ENCODE results near the gene SNTG2.

Gene SNTG2

DNA sequence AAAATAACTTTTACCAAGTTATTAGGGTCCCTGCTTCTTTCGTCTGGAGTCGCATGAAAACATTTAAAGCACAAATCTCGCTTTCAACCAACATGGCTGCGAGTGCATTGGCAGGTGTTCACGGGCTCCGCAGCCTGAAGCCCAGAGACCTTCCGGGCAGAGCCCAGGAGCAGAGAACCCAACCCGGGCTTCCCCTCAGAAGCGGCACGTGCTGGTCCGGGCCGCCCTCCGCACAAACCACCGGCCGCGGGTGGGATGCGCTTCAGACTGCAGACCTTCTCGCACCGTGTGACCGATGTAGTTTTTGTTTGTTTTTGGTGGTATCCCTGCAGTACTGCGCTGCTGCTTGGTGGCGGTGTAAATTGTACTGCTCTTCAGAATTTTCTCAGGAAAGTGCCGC lies 357.0 kb downstream of the SNTG2 start:
- Mint-ChIP-seq H3K4me1 (ENCODE audit: low read depth) (peaks cover 9% of the 10 kb centered on the region), H3K27me3 (ENCODE audit: low read depth) (no peaks in the 10 kb centered on the region), H3K27ac (no peak overlapping the region), H3K4me3 (no peak overlapping the region), H3K9me3 (no peaks in the 10 kb centered on the region), H3K36me3 (ENCODE audit: low read depth) (no peaks in the 10 kb centered on the region)
- DNase-seq (ENCODE audit: low spot score) = no peak

- no peak for DNase-seq (ENCODE audit: low spot score)
- Mint-ChIP-seq H3K27me3 (ENCODE audit: low read depth) (no peaks in the 10 kb centered on the region), H3K27ac (no peak overlapping the region), H3K4me3 (no peak overlapping the region), H3K4me1 (ENCODE audit: low read depth) (no peaks in the 10 kb centered on the region), H3K36me3 (ENCODE audit: low read depth) (no peaks in the 10 kb centered on the region), H3K9me3 (no peaks in the 10 kb centered on the region)
These were observed 358.0 kb downstream of the SNTG2 start for GRCh38 chr2:1308678-1309077.

DNA sequence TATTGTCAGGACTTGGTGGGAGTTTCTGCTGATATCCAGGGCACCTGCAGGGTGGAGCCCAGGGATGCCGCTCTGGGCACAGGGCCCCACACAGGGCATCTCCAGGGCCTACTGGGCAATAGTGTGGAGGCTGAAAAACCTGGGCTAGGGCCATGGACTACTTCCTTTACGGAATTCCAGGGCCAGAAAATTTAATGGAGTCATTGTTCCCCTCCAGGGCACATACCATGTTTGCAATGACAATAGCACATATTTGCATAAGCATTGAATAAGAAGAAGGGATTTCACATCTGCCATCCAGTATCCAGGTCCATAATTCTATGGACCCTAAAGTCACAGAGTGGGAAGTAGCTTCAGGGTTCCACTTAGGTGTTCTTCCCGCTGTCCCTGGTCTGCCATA lies 358.9 kb downstream of the SNTG2 start:
- DNase-seq (ENCODE audit: low spot score) = no peak
- H3K36me3 Mint-ChIP-seq (ENCODE audit: low read depth) = no peaks in the 10 kb centered on the region
- no peaks in the 10 kb centered on the region for H3K9me3 Mint-ChIP-seq
- no peak overlapping the region for H3K27ac Mint-ChIP-seq
- no peaks in the 10 kb centered on the region for H3K4me1 Mint-ChIP-seq (ENCODE audit: low read depth)
- H3K4me3 Mint-ChIP-seq = no peak overlapping the region
- no peaks in the 10 kb centered on the region for H3K27me3 Mint-ChIP-seq (ENCODE audit: low read depth)

GRCh38 chr2:1310202-1310601 lies 359.6 kb downstream of the SNTG2 start:
- Mint-ChIP-seq H3K27me3 (ENCODE audit: low read depth) (no peaks in the 10 kb centered on the region), H3K36me3 (ENCODE audit: low read depth) (no peaks in the 10 kb centered on the region), H3K27ac (no peak overlapping the region), H3K9me3 (no peaks in the 10 kb centered on the region), H3K4me3 (no peak overlapping the region), H3K4me1 (ENCODE audit: low read depth) (no peaks in the 10 kb centered on the region)
- no peak for DNase-seq (ENCODE audit: low spot score)

- no peak overlapping the region for H3K4me3 Mint-ChIP-seq
- H3K36me3 Mint-ChIP-seq (ENCODE audit: low read depth) = no peaks in the 10 kb centered on the region
- H3K9me3 Mint-ChIP-seq = no peaks in the 10 kb centered on the region
- no peaks in the 10 kb centered on the region for H3K4me1 Mint-ChIP-seq (ENCODE audit: low read depth)
- H3K27me3 Mint-ChIP-seq (ENCODE audit: low read depth) = peaks cover 2% of the 10 kb centered on the region
- no peak overlapping the region for H3K27ac Mint-ChIP-seq
- DNase-seq (ENCODE audit: low spot score) = no peak
These were observed 360.2 kb downstream of the SNTG2 start for GRCh38 chr2:1310866-1311265.

DNA sequence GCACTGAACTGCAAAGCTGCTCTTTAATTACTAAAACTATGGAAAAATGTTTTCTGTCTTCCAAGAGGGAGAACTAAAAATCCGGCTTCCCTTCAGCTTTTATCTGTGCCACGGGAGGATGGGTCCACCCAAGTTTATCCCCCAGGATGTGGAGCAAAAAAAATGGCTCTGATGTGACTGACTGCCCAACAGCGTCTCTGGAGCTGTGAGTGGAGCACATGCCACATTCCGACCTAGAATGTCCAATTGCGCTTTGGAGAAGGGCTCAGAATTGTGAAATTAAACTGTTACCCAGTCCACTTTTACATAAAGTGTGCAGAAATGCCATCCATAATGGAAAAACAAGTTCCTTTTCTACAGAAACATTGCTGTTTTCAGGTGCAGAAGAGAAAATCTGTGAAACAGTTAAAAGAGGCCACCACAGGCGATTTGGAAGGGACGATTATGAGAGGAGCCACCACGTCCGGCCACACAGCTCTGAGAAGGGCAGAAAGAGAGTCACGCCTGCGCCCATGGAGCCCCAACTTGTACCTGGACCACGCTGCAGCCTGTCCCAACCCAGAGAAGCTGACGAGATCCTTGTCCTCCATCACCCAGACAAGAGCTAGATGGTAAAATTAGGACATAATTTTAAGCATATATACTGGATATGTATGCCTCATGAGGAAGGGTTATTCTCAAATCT lies 362.7 kb downstream of the SNTG2 start:
- peaks cover 2% of the 10 kb centered on the region for H3K27me3 Mint-ChIP-seq (ENCODE audit: low read depth)
- no peaks in the 10 kb centered on the region for H3K4me1 Mint-ChIP-seq (ENCODE audit: low read depth)
- H3K27ac Mint-ChIP-seq = no peak overlapping the region
- H3K36me3 Mint-ChIP-seq (ENCODE audit: low read depth) = no peaks in the 10 kb centered on the region
- H3K9me3 Mint-ChIP-seq = no peaks in the 10 kb centered on the region
- H3K4me3 Mint-ChIP-seq = no peak overlapping the region
- no peak for DNase-seq (ENCODE audit: low spot score)

- Mint-ChIP-seq H3K4me3 (no peak overlapping the region), H3K9me3 (no peaks in the 10 kb centered on the region), H3K27ac (no peak overlapping the region), H3K36me3 (ENCODE audit: low read depth) (no peaks in the 10 kb centered on the region), H3K27me3 (ENCODE audit: low read depth) (peaks cover 2% of the 10 kb centered on the region), H3K4me1 (ENCODE audit: low read depth) (no peaks in the 10 kb centered on the region)
- no peak for DNase-seq (ENCODE audit: low spot score)
These were observed 363.6 kb downstream of the SNTG2 start for GRCh38 chr2:1314254-1314653.

GRCh38 chr2:1318366-1319009 lies 367.8 kb downstream of the SNTG2 start:
- H3K4me3 Mint-ChIP-seq = no peak overlapping the region
- no peaks in the 10 kb centered on the region for H3K9me3 Mint-ChIP-seq
- no peaks in the 10 kb centered on the region for H3K36me3 Mint-ChIP-seq (ENCODE audit: low read depth)
- no peak for DNase-seq (ENCODE audit: low spot score)
- peaks cover 2% of the 10 kb centered on the region for H3K27me3 Mint-ChIP-seq (ENCODE audit: low read depth)
- H3K4me1 Mint-ChIP-seq (ENCODE audit: low read depth) = no peaks in the 10 kb centered on the region
- no peak overlapping the region for H3K27ac Mint-ChIP-seq

GRCh38 chr2:1319393-1319792 lies 368.7 kb downstream of the SNTG2 start:
- H3K36me3 Mint-ChIP-seq (ENCODE audit: low read depth) = no peaks in the 10 kb centered on the region
- H3K4me1 Mint-ChIP-seq (ENCODE audit: low read depth) = no peaks in the 10 kb centered on the region
- peaks cover 2% of the 10 kb centered on the region for H3K27me3 Mint-ChIP-seq (ENCODE audit: low read depth)
- no peak overlapping the region for H3K27ac Mint-ChIP-seq
- no peak overlapping the region for H3K4me3 Mint-ChIP-seq
- no peaks in the 10 kb centered on the region for H3K9me3 Mint-ChIP-seq
- DNase-seq (ENCODE audit: low spot score) = no peak

DNA sequence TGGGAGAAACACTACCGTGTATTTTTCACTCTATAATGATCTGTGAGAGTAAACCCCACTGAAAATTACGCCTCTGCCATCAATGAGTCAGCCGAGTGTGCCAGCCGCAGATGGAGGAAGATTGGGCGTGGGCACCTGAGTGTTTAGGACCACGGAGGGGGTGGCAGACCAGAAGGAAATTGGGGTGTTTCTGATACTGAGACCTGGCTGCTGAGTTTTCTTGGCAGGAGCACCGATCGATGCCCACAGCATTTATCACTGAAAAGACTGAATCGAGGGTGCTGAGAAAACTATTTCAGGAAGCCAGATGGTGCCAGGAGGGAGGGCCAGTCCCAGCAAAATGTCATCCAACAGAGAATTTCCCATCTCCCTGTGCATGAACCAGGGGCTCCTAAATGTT lies 370.7 kb downstream of the SNTG2 start:
- Mint-ChIP-seq H3K4me1 (ENCODE audit: low read depth) (no peaks in the 10 kb centered on the region), H3K27me3 (ENCODE audit: low read depth) (no peaks in the 10 kb centered on the region), H3K4me3 (no peak overlapping the region), H3K36me3 (ENCODE audit: low read depth) (no peaks in the 10 kb centered on the region), H3K9me3 (no peaks in the 10 kb centered on the region), H3K27ac (no peak overlapping the region)
- no peak for DNase-seq (ENCODE audit: low spot score)

GRCh38 chr2:1324884-1325283 lies 374.2 kb downstream of the SNTG2 start:
- DNase-seq (ENCODE audit: low spot score) = no peak
- H3K36me3 Mint-ChIP-seq (ENCODE audit: low read depth) = no peaks in the 10 kb centered on the region
- H3K9me3 Mint-ChIP-seq = no peaks in the 10 kb centered on the region
- no peaks in the 10 kb centered on the region for H3K4me1 Mint-ChIP-seq (ENCODE audit: low read depth)
- no peak overlapping the region for H3K27ac Mint-ChIP-seq
- no peaks in the 10 kb centered on the region for H3K27me3 Mint-ChIP-seq (ENCODE audit: low read depth)
- no peak overlapping the region for H3K4me3 Mint-ChIP-seq

DNA sequence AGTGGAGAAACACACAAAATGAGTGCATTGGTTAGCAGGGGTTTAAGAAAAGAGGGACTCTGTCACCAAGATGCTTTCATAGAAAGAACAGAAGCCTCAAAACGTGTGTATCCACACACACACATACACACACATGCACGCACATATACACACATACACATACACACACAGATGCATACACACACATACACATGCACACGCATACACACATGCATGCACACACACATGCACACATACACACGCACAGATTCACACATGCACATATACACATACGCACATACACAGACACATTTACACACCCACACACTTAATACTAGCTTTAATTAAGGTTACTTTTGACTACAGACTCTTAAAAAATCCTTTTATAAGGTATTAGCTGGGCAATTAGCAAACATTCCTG lies 378.0 kb downstream of the SNTG2 start:
- no peaks in the 10 kb centered on the region for H3K36me3 Mint-ChIP-seq (ENCODE audit: low read depth)
- H3K27me3 Mint-ChIP-seq (ENCODE audit: low read depth) = no peaks in the 10 kb centered on the region
- DNase-seq (ENCODE audit: low spot score) = no peak
- no peaks in the 10 kb centered on the region for H3K4me1 Mint-ChIP-seq (ENCODE audit: low read depth)
- H3K4me3 Mint-ChIP-seq = no peak overlapping the region
- H3K27ac Mint-ChIP-seq = no peak overlapping the region
- peaks cover 4% of the 10 kb centered on the region for H3K9me3 Mint-ChIP-seq

DNA sequence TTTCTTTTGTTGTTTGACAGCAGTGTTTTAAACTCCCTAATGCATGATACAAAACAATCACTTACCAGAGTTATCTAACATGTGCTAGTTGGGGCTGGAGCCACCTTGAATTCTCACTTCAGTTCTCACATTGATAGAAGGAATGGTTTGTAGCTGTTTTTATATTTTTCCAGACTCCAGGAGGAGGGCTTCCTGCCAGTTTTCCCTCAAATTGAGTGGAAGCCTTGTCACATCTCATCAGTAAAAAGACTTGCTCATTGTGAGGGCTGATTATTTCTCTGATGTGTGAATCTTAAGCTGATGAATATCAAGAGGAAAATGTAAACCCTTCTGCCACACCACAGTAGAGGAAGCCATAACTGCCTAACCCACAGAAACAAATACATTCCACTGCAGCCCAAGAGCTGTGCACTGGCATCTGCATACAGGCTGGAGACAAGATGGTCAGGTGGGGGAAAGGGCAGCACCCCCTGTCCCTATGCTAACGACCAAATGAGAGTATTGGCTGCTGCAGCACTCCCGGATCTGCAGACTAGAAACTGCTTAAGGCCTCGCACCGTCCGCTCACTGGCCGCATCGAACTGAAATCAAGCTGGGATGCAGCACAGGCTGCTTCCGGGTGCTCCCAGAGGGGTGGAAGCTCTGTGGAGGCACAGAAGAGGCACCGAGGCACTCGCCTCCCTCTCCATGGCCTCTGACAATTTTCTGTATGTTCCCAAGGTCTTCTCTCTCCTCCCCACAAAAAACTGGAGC lies 388.9 kb downstream of the SNTG2 start:
- Mint-ChIP-seq H3K4me1 (ENCODE audit: low read depth) (peaks cover 4% of the 10 kb centered on the region), H3K27me3 (ENCODE audit: low read depth) (peaks cover 2% of the 10 kb centered on the region), H3K27ac (no peak overlapping the region), H3K4me3 (no peak overlapping the region), H3K36me3 (ENCODE audit: low read depth) (no peaks in the 10 kb centered on the region), H3K9me3 (no peaks in the 10 kb centered on the region)
- no peak for DNase-seq (ENCODE audit: low spot score)

DNA sequence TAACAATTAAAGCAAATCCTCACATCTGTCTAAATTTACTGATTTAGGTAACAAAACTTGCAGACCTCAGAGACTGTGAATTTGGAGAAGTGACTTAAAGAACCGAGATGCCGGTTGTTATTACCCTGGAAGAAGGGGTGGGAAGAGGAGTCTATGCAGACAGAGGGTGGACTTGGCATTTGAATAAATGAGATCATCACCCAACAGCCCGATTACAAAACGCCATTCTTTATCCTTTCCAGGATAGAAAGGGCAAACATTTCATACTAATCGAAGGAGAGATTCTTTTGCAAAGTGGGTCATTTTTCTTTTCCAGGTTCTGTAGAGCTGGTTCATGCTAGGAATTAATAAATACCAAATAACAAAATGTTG lies 389.5 kb downstream of the SNTG2 start:
- Mint-ChIP-seq H3K4me3 (no peak overlapping the region), H3K9me3 (no peaks in the 10 kb centered on the region), H3K27ac (no peak overlapping the region), H3K36me3 (ENCODE audit: low read depth) (no peaks in the 10 kb centered on the region), H3K4me1 (ENCODE audit: low read depth) (peaks cover 4% of the 10 kb centered on the region), H3K27me3 (ENCODE audit: low read depth) (peaks cover 2% of the 10 kb centered on the region)
- no peak for DNase-seq (ENCODE audit: low spot score)
